HCT116 (cell line): Measurements from ENCODE around the gene DNALI1.

ENCODE experiments used
- CTCF ChIP-seq, 3 experiments: fragments of 200-600 bp in 1 of 3; sonication (generic) in 1 of 3; IDR thresholded peaks in 2 of 3; conservative IDR thresholded peaks in 1 of 3; 2 replicates each; pipeline ENCODE4 v1.5.1; 2012 to 2017; ENCODE audit warnings: low read depth in 2 of 3, low read length in 2 of 3, antibody characterized with exemption in 1 of 3, borderline replicate concordance in 1 of 3, control low read depth in 1 of 3, mild to moderate bottlenecking in 1 of 3, mixed read lengths in 1 of 3, mixed run types in 1 of 3, moderate library complexity in 1 of 3; ENCODE audit not compliant: insufficient read depth in 1 of 3
- EGR1 ChIP-seq: IDR thresholded peaks from 2 replicates; pipeline ENCODE4 v1.6.1; 2012; ENCODE audit warnings: low read depth
- EZH2 ChIP-seq: fragments of 200-600 bp; sonication (generic); IDR thresholded peaks from 2 replicates; pipeline ENCODE4 v1.6.1; 2017; ENCODE audit warnings: antibody characterized with exemption, mixed run types
- JUND ChIP-seq: IDR thresholded peaks from 2 replicates; pipeline ENCODE4 v1.6.1; 2012
- POLR2A ChIP-seq: IDR thresholded peaks from 2 replicates; pipeline ENCODE4 v1.7.0; 2011; ENCODE audit warnings: borderline replicate concordance; ENCODE audit not compliant: insufficient read depth, insufficient read length; ENCODE audit errors: extremely low read depth
- REST ChIP-seq: IDR thresholded peaks from 2 replicates; pipeline ENCODE4 v1.6.1; 2012; ENCODE audit warnings: low read depth
- YY1 ChIP-seq: IDR thresholded peaks from 2 replicates; pipeline ENCODE4 v1.6.1; 2011; ENCODE audit warnings: low read length, low read depth, moderate library complexity, mild to moderate bottlenecking; ENCODE audit not compliant: insufficient replicate concordance; ENCODE audit errors: extremely low read depth

- TF ChIP-seq YY1 (no peak), CTCF (IDR thresholded peaks at IDR 0.05 in 2 of 3, conservative IDR thresholded peaks at IDR 0.05 in 1 of 3; ENCODE audit: borderline replicate concordance in 1 of 3, insufficient read depth in 1 of 3, low read depth in 2 of 3, low read length in 2 of 3) (no peak), REST (no peak), EGR1 (no peak), EZH2 (no peak), JUND (no peak), POLR2A (no peak)
Observed at GRCh38 chr1:37588939-37589338, 32.2 kb downstream of the DNALI1 start.
